ENCODE measurements around the gene S100A1. TPM values are rescaled to one million over a fixed set of nuclear protein-coding genes. Genes with fewer than 3 reads are reported as not detected.
"Not testable (repeated sequence)": the region's sequence is repeated elsewhere in the genome, so short reads cannot be mapped to it uniquely, and the experiment has no call there.

S100A1 gene
- 10 to 100 TPM; 17.8 to 33.4 (median 23.5) TPM for polyA plus RNA-seq (ENCODE audit: insufficient read length in 4 of 4)

- no peak for DNase-seq (ENCODE audit: low read depth in 4 of 4, low spot score in 3 of 4)
Measured at GRCh38 chr1:153627715-153628626, at the start of gene S100A1. S100A1 (plus strand) TSS chr1:153628434; CDS start chr1:153630522, 2,088 bp downstream.

GRCh38 chr1:153578490-153578889 is 49.7 kb upstream of the S100A1 start:
- no peak for DNase-seq (ENCODE audit: low read depth in 4 of 4, low spot score in 3 of 4)

- DNase-seq (ENCODE audit: low read depth in 4 of 4, low spot score in 3 of 4) = no peak
Measured at GRCh38 chr1:153578936-153579335, 49.3 kb upstream of the S100A1 start.

- DNase-seq (ENCODE audit: low read depth in 4 of 4, low spot score in 3 of 4) = not testable (repeated sequence)
Measured at GRCh38 chr1:153582836-153583235, 45.4 kb upstream of the S100A1 start.

GRCh38 chr1:153583514-153583913 is 44.7 kb upstream of the S100A1 start:
- DNase-seq (ENCODE audit: low read depth in 4 of 4, low spot score in 3 of 4) = not testable (repeated sequence)

GRCh38 chr1:153583976-153584375 is 44.3 kb upstream of the S100A1 start:
- no peak for DNase-seq (ENCODE audit: low read depth in 4 of 4, low spot score in 3 of 4)

- no peak for DNase-seq (ENCODE audit: low read depth in 4 of 4, low spot score in 3 of 4)
Measured at GRCh38 chr1:153585006-153585405, 43.2 kb upstream of the S100A1 start.

- DNase-seq (ENCODE audit: low read depth in 4 of 4, low spot score in 3 of 4) = no peak
Measured at GRCh38 chr1:153586347-153586746, 41.9 kb upstream of the S100A1 start.

GRCh38 chr1:153587314-153587713 is 40.9 kb upstream of the S100A1 start:
- DNase-seq (ENCODE audit: low read depth in 4 of 4, low spot score in 3 of 4) = no peak

GRCh38 chr1:153588033-153588432 is 40.2 kb upstream of the S100A1 start:
- not testable (repeated sequence) for DNase-seq (ENCODE audit: low read depth in 4 of 4, low spot score in 3 of 4)

- DNase-seq (ENCODE audit: low read depth in 4 of 4, low spot score in 3 of 4) = no peak
Measured at GRCh38 chr1:153588482-153588881, 39.8 kb upstream of the S100A1 start.

- no peak for DNase-seq (ENCODE audit: low read depth in 4 of 4, low spot score in 3 of 4)
Measured at GRCh38 chr1:153592748-153593147, 35.5 kb upstream of the S100A1 start.

- DNase-seq (ENCODE audit: low read depth in 4 of 4, low spot score in 3 of 4) = no peak
Measured at GRCh38 chr1:153597206-153597605, 31.0 kb upstream of the S100A1 start.

- no peak for DNase-seq (ENCODE audit: low read depth in 4 of 4, low spot score in 3 of 4)
Measured at GRCh38 chr1:153598309-153599172, 29.7 kb upstream of the S100A1 start.

- no peak for DNase-seq (ENCODE audit: low read depth in 4 of 4, low spot score in 3 of 4)
Measured at GRCh38 chr1:153599847-153600246, 28.4 kb upstream of the S100A1 start.

- DNase-seq (ENCODE audit: low read depth in 4 of 4, low spot score in 3 of 4) = no peak
Measured at GRCh38 chr1:153602749-153603148, 25.5 kb upstream of the S100A1 start.

GRCh38 chr1:153606194-153606593 is 22.0 kb upstream of the S100A1 start:
- DNase-seq (ENCODE audit: low read depth in 4 of 4, low spot score in 3 of 4) = no peak

GRCh38 chr1:153607381-153607780 is 20.9 kb upstream of the S100A1 start:
- no peak for DNase-seq (ENCODE audit: low read depth in 4 of 4, low spot score in 3 of 4)

GRCh38 chr1:153608089-153608682 is 20.0 kb upstream of the S100A1 start:
- no peak for DNase-seq (ENCODE audit: low read depth in 4 of 4, low spot score in 3 of 4)

- DNase-seq (ENCODE audit: low read depth in 4 of 4, low spot score in 3 of 4) = no peak
Measured at GRCh38 chr1:153608742-153609584, 19.3 kb upstream of the S100A1 start.
